ACHN (cell line): Measurements from ENCODE around the gene SMIM24.
"Not testable (repeated sequence)": the region's sequence is repeated elsewhere in the genome, so short reads cannot be mapped to it uniquely, and the experiment has no call there.

Experiments
- DNase-seq: peaks from one replicate; pipeline ENCODE4 v3.0.0-alpha.2; 2015
- in situ Hi-C: cut with HindIII; loops from 2 replicates; pipeline ENCODE4 v1.10.0; 2017; ENCODE audit warnings: low sequenced_read_pairs, low pct_ligation_motif_present, low pct_unique_long_range_greater_than_20kb

The SMIM24 gene

DNA sequence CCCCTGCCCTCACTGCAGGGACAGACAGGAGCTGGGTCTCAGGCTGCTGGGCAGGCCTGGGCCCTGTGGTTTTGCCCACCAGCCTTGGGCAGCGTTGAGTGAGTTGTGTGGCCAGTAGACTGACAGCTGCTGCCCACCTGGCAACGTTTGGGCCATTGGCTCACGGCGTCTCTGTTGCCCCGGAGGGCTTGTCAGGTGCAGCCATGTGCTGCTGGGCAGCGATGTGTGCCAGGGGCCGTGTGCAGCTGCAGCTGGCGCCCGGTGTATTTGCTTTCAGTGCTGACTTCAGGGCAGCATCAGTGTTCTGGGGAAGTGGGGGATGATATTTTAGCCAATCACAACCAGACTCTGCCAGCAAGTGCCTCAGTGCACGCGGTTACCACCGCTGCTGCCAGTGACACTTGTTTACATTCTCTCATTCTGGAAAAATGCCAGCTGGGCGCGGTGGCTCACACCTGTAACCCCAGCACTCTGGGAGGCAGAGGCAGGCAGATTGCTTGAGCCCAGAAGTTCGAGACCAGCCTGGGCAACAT, 36.4 kb upstream of the SMIM24 start:
- no peak for DNase-seq
- in situ Hi-C loops, result no loop called here

- no peak for DNase-seq
- in situ Hi-C loops, result no loop called here
These were observed 35.6 kb upstream of the SMIM24 start for GRCh38 chr19:3515891-3516422.

DNA sequence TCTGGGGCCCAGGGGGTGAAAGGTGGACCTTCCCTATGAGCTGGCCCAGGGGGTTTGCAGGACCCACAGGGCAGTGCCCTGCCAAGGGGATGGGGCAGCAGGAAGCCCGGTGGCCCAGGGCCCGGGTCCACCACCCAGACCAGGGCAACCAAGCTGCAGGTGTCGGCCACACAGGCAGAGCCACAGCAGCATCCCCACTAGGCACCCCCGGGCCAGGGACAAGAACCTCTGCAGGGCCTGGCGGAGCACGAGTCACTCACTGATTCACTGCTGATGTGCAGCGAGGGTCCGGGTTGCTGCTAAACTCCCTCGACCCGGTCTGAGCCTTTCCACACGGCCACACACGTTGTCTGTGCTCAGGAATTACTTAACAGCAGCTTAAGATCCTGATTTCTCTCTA, 34.6 kb upstream of the SMIM24 start:
- in situ Hi-C loops, result no loop called here
- DNase-seq, result no peak

DNA sequence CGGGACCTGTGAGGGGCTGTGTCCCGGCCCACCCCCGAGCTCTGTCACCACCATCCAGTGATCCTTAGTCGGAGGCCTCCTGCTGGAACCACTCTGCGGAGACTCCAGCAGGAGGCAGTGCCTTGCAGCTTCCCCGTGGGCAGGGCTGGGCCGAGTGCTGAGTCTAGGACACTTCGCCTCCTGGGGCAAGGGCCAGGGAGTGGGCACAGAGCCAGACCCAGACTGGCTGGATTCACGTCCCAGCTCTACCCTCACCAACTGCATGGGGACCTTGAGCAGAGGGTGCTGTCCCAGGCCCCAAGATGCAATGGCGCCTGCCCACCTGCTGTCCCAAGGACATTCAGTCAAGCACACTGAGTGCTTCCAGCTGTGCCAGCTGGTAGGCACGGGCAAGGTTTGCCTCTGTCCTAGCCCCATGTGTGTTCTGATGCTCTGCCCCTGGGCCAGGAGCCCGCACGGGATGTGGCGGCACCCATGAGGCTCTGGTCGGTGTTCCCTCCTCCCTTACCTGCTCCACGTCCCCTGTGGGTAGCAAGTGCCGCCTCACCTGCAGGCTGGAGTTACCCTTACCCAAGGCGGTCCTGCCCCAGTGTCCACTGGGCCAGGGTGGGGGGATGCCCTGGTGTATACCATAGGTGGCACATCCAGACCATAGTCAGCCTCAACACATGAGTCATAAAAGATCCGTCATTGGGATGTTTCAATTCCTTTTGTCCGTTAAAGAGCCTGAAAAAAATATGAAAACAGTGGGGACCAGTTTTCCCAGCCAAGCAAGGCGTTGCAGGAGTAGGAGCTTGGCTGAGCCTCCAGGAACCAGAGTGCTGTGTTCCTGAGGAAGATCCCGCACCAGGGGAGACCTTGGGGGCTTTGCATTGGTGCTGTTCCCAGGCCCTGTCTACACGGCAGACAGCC, 33.2 kb upstream of the SMIM24 start:
- no peak for DNase-seq
- in situ Hi-C loops, result no loop called here

GRCh38 chr19:3512562-3513228, 32.4 kb upstream of the SMIM24 start:
- in situ Hi-C loops, result no loop called here

GRCh38 chr19:3511506-3512251, 31.4 kb upstream of the SMIM24 start:
- in situ Hi-C loops, result no loop called here

More at GRCh38 chr19:3512562-3513228, 32.4 kb upstream of the SMIM24 start:
- no peak for DNase-seq

DNA sequence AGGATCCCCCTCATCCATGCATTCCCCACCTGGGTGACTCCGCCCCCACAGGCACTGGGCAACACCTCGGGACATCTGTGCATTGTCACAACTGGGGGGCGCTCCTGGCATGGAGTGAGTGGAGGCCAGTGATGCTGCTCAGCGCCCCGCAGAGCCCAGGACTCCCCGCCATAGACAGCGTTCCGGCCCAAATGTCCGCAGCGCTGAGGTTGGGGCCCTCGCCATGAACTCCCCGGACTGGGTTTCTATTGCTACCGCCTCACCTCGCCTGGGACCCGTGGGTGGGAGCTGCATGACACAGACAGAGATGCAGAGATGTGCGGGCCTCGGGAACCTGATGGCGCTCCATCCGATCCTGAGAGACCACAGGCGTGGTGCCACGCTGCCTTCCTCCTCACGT, 30.4 kb upstream of the SMIM24 start:
- in situ Hi-C loops, result no loop called here
- DNase-seq, result no peak

More at GRCh38 chr19:3511506-3512251, 31.4 kb upstream of the SMIM24 start:
- DNase-seq, result no peak

DNA sequence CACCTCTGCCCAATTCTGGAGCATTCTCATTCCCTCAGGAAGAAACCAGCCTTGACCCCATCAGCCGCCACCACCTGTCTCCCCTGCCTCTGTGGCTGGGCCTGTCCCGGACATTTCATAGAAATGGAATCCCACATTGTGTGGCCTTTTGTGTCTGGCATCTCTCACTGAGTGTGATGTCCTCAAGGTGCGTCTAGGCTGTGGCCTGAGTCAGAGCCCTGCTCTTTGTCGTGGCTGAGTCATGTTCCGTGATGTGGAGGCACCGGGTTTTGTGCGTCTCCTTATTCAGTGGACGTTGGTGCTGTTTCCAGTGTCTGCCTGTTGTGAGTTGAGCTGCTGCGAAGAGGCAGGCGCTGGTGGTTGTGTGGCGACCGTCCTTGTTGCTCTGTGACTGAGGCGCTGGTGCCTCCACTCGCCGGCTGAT, 29.3 kb upstream of the SMIM24 start:
- in situ Hi-C loops, result no loop called here
- DNase-seq, result no peak

DNA sequence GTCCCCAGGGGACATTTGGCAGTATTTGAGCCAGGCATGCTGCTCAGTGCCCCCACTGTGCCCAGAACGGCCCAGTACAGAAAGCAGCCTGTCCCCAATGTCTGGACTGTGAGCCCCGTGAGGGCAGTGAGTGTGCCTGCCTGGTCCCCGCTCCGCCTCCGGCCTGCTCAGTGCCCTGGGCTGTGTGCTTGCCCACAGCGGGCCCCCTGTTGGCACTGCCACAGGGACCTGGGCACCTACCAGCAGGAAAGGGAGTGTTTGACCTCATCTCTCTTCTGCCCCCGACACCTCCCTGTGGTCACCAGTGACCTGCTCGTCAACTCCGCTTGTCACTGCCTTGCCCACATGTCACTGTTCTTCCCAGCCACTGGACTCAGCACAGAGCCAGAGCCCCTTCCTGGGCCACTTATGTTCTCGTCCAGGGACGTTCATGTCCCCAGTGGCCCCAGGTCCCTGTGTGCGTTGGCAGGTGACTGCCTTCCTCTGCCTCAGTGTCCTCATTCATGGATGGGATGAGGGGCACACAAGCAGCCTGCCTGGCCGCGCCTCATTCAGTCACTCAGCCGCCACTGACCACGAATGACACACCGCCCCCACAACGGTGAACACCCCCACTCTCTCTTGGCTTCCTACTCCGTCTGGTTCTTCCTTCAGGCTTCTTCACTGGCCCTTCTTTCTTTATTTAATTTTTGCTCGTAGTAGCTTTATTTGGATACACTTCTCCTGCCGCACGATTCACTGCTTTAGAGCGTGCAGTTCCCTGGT, 28.6 kb upstream of the SMIM24 start:
- in situ Hi-C loops, result no loop called here
- DNase-seq, result no peak

DNA sequence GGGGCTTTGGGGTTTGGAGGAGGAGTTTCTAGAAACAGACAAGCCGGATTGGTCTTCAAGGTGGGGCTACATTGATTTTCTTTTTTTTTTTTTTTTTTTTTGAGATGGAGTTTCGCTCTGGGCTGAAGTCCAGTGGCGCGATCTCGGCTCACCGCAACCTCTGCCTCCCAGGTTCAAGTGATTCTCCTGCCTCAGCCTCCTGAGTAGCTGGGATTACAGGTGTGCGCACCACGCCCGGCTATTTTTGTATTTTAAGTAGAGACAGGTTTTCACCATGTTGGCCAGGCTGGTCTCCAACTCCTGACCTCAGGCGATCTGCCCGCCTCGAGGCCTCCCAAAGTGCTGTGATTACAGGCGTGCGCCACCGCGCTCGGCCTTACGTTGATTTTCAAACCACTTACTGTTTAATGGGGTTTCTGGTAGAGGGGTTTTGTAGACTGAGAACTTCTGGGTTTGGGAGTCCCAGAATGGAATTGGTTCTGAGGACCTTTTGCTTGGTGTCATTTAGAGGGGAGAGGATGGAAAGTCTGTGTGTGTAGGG, 27.9 kb upstream of the SMIM24 start:
- DNase-seq, in situ Hi-C loops: not testable (repeated sequence)

- DNase-seq, result no peak
- in situ Hi-C loops, result no loop called here
These were observed 27.2 kb upstream of the SMIM24 start for GRCh38 chr19:3507371-3508120.

GRCh38 chr19:3506384-3507340, 26.3 kb upstream of the SMIM24 start:
- DNase-seq, result no peak
- in situ Hi-C loops, result no loop called here

DNA sequence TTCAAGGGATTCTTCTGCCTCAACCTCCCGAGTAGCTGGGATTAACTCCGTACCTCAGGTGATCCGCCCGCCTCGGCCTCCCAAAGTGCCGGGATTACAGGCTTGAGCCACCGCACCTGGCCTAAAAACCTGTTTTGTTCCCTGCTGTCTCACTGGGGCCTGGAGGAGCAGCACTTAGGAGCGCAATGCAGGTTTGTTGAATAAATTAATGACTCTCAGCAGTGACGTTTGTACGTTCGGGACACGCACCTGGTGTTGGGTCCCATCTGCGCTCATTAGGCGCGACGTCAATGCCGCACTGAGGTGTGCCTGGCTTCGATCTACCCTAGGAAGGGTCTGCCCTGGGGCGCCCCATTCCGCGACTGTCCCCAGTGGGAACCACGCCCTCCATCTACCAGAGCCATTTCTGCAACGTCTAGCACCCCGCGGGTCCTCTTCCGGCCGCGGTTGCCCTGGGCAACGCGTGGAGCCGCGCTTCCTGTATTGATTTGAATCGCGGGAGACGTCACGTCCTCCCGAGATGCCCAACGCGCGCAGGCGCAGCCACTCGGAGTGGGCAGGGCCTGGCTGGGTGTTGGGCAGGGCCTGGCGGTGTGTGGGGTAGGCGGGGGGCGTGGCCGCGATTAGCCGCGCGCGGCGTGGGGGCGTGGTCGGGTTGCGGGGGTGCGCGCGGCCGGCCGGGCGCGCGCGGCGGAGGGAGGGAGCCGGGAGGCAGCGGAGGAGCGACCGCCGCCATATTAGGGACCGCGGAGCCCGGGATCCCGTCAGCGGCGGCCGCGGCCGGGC, 25.5 kb upstream of the SMIM24 start, which contains the start of gene FZR1:
TSS of gene FZR1 (plus strand) at position 714 of the 786 bp plus-strand sequence. CDS start 16,679 bp downstream, outside the sequence.
- in situ Hi-C loops, result no loop called here
- peak; percentile 97 for DNase-seq

- DNase-seq, result no peak
- in situ Hi-C loops, result no loop called here
These were observed 24.4 kb upstream of the SMIM24 start for GRCh38 chr19:3504735-3505134.

- in situ Hi-C loops, result no loop called here
- DNase-seq, result no peak
These were observed 22.8 kb upstream of the SMIM24 start for GRCh38 chr19:3503036-3503572.
